ENCODE results near the gene MLF1. TPM values are rescaled to one million over a fixed set of nuclear protein-coding genes. Genes with fewer than 3 reads are reported as not detected.

Gene MLF1
- total RNA-seq, 1 donor from 2014 or later, result 3.3 TPM

GRCh38 chr3:158569794-158570193 is 1.2 kb upstream of the MLF1 start:
- DNase-seq (ENCODE audit: low spot score in 2 of 2), result no peak
- intact Hi-C loops (cut with DNase I), result loop anchor here (2.0 to 5.0 kb wide), 2 partner anchors 233 to 462 kb away; partner anchors contain the start of genes MFSD1 and SHOX2
- Histone ChIP-seq H3K9me3 (no peaks in the 10 kb centered on the region), H3K27me3 (no peaks in the 10 kb centered on the region), H3K36me3 (no peaks in the 10 kb centered on the region), H3K27ac (no peak overlapping the region), H3K4me3 (no peak overlapping the region), H3K4me1 (peaks cover 0 to 3% of the 10 kb centered on the region in 2 donors)
- TF ChIP-seq, protein P1, sequence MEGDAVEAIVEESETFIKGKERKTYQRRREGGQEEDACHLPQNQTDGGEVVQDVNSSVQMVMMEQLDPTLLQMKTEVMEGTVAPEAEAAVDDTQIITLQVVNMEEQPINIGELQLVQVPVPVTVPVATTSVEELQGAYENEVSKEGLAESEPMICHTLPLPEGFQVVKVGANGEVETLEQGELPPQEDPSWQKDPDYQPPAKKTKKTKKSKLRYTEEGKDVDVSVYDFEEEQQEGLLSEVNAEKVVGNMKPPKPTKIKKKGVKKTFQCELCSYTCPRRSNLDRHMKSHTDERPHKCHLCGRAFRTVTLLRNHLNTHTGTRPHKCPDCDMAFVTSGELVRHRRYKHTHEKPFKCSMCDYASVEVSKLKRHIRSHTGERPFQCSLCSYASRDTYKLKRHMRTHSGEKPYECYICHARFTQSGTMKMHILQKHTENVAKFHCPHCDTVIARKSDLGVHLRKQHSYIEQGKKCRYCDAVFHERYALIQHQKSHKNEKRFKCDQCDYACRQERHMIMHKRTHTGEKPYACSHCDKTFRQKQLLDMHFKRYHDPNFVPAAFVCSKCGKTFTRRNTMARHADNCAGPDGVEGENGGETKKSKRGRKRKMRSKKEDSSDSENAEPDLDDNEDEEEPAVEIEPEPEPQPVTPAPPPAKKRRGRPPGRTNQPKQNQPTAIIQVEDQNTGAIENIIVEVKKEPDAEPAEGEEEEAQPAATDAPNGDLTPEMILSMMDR (IDR thresholded peaks at IDR 0.05), result no peak

DNA sequence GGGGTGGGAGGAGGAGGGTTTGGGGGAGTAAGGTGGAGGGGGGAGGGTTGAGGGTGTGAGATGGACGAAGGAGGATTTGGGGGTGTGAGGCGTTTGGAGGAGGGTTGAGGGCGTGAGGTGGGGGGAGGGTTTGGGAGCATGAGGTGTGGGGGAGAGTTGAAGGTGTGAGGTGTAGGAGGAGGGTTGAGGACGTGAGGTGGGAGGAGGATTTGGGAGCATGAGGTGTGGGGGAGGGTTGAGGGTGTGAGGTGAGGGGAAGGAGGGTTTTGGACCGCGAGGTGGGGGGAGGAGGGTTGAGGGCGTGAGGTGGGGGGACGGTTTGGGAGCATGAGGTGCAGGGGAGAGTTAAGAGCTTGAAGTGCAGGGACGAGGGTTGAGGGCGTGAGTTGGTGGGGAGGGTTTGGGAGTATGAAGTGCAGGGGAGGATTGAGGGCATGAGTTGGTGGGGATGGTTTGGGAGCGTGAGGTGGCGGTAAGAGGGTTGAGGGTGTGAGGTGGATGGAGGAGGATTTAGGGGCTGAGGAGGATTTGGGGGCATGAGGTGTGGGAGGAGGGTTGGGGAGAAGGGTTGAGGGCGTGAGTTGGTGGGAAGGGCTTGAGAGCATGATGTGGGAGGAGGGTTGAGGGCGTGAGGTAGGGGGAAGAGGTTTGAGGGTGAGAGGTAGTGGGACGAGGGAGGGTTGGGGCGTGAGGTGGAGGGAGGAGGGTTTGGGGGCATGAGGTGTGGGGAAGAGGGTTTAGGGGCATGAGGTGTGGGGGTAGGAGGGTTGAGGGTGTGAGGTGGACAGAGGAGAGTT is 1.2 kb downstream of the MLF1 start:
- H3K36me3 ChIP-seq, result no peaks in the 10 kb centered on the region
- H3K27ac ChIP-seq, result no peak overlapping the region
- TF ChIP-seq, protein P1 (IDR thresholded peaks at IDR 0.05), result no peak
- H3K27me3 ChIP-seq, result no peaks in the 10 kb centered on the region
- no peak for DNase-seq (ENCODE audit: low spot score in 2 of 2)
- peaks cover 0 to 3% of the 10 kb centered on the region in 2 donors for H3K4me1 ChIP-seq
- no peak overlapping the region for H3K4me3 ChIP-seq
- intact Hi-C loops (cut with DNase I), result loop anchor here (1.0 to 5.0 kb wide), 3 partner anchors 72 to 465 kb away; partner anchors contain the start of genes GFM1, MFSD1 and SHOX2
- no peaks in the 10 kb centered on the region for H3K9me3 ChIP-seq

DNA sequence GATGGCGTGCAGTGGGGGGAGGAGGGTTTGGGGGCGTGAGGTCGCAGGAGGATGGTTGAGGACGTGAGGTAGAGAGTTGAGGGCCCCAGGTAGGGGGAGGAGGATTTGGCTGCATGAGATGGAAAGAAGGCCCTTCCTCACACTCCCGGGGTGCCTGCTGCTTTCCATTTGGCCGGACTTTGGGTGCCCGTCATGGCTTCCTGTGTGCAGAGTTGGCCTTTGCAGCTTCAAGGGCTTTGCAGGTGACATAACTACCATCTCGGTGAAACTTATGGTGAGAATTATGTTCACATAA is 1.7 kb downstream of the MLF1 start:
- H3K4me3 ChIP-seq, result no peak overlapping the region
- H3K4me1 ChIP-seq, result peaks cover 0 to 3% of the 10 kb centered on the region in 2 donors
- H3K27ac ChIP-seq, result no peak overlapping the region
- no peaks in the 10 kb centered on the region for H3K27me3 ChIP-seq
- no peak for DNase-seq (ENCODE audit: low spot score in 2 of 2)
- H3K9me3 ChIP-seq, result no peaks in the 10 kb centered on the region
- TF ChIP-seq, protein P1 (IDR thresholded peaks at IDR 0.05), result no peak
- intact Hi-C loops (cut with DNase I), result loop anchor here (5.0 kb wide), 1 partner anchor 465 kb away; the partner anchor contains the start of gene SHOX2
- H3K36me3 ChIP-seq, result no peaks in the 10 kb centered on the region

GRCh38 chr3:158573714-158574113 is 2.7 kb downstream of the MLF1 start:
- intact Hi-C loops (cut with DNase I), result loop anchor here (5.0 kb wide), 1 partner anchor 466 kb away; the partner anchor contains the start of gene SHOX2
- Histone ChIP-seq H3K4me1 (peaks cover 0 to 3% of the 10 kb centered on the region in 2 donors), H3K4me3 (no peak overlapping the region), H3K27me3 (no peaks in the 10 kb centered on the region), H3K27ac (no peak overlapping the region), H3K36me3 (no peaks in the 10 kb centered on the region), H3K9me3 (no peaks in the 10 kb centered on the region)
- no peak for DNase-seq (ENCODE audit: low spot score in 2 of 2)
- TF ChIP-seq, protein P1 (IDR thresholded peaks at IDR 0.05), result no peak

GRCh38 chr3:158574646-158575045 is 3.7 kb downstream of the MLF1 start:
- Histone ChIP-seq H3K36me3 (no peaks in the 10 kb centered on the region), H3K27me3 (no peaks in the 10 kb centered on the region), H3K27ac (no peak overlapping the region), H3K4me1 (peaks cover 0 to 3% of the 10 kb centered on the region in 2 donors), H3K9me3 (no peaks in the 10 kb centered on the region), H3K4me3 (no peak overlapping the region)
- intact Hi-C loops (cut with DNase I), result loop anchor here (5.0 kb wide), 1 partner anchor 467 kb away; the partner anchor contains the start of gene SHOX2
- TF ChIP-seq, protein P1 (IDR thresholded peaks at IDR 0.05), result no peak
- DNase-seq (ENCODE audit: low spot score in 2 of 2), result no peak

Data from ascending aorta (tissue), 2 donors.